Testis (tissue), 3 donors: Measurements from ENCODE around the gene KLHL3. TPM values are rescaled to one million over a fixed set of nuclear protein-coding genes. Genes with fewer than 3 reads are reported as not detected.

Experiments
- DNase-seq: peaks from one replicate; pipeline ENCODE4 v3.0.0-alpha.2; 2019
- H3K27ac ChIP-seq, 2 donors: fragments of 200-600 bp; sonication (generic); one replicate each; pipeline ENCODE4 v1.5.1; 2019
- H3K27me3 ChIP-seq: fragments of 200-600 bp; sonication (generic); one replicate; pipeline ENCODE4 v1.5.1; 2019
- H3K36me3 ChIP-seq: fragments of 200-600 bp; sonication (generic); one replicate; pipeline ENCODE4 v1.5.1; 2017; ENCODE audit warnings: low read depth; ENCODE audit errors: missing control alignments
- H3K4me1 ChIP-seq: fragments of 200-600 bp; sonication (generic); one replicate; pipeline ENCODE4 v1.5.1; 2019
- H3K4me3 ChIP-seq, 2 donors: fragments of 200-600 bp; sonication (generic); one replicate each; pipeline ENCODE4 v1.5.1; 2017 to 2019
- H3K9me3 ChIP-seq: fragments of 200-600 bp; sonication (generic); one replicate; pipeline ENCODE4 v1.5.1; 2017
- CTCF ChIP-seq, 3 experiments: fragments of 450-650 bp in 2 of 3; fragments of 200-600 bp in 1 of 3; sonication (generic) in 1 of 3; IDR thresholded peaks; one replicate each; pipeline ENCODE4 v1.5.1; 2016 to 2019; ENCODE audit warnings: antibody characterized with exemption in 3 of 3, mild to moderate bottlenecking in 2 of 3, moderate library complexity in 1 of 3
- POLR2A ChIP-seq: fragments of 450-650 bp; IDR thresholded peaks from one replicate; pipeline ENCODE4 v1.6.1; 2017; ENCODE audit warnings: antibody characterized with exemption, mild to moderate bottlenecking, moderate library complexity
- WGBS, 2 donors: methylation state at CpG; one replicate each; pipeline ENCODE4 v1.1.5; 2018; 5-methylcytosine and 5-hydroxymethylcytosine counted together
- intact Hi-C: fragments of 100-400 bp; cut with DNase I; formaldehyde crosslinking; loops from one replicate; pipeline ENCODE4 v1.15.1; 2023; ENCODE audit warnings: low total_unique reads
- polyA plus RNA-seq: library from polyadenylated mRNA; stranded (reverse); fragments of 350-450 nt; fragmentation: Illumina TruSeq; extraction: RNeasy Lipid Tissue Mini Kit (QIAGEN cat#74804); gene quantifications from one replicate; pipeline ENCODE4 v1.2.3, GENCODE V29; 2014; ENCODE audit warnings: low read depth, low replicate concordance; ENCODE audit not compliant: insufficient read depth
- total RNA-seq, 2 donors: library from RNA; depleted of rRNA; stranded (reverse); fragments of >200 nt; gene quantifications; one replicate each; pipeline ENCODE4 v1.2.3, GENCODE V29; 2016

Gene KLHL3
- total and polyA plus RNA-seq, 3 donors from 2014 or later: 13.7 to 35.0 (median 26.2) TPM

DNA sequence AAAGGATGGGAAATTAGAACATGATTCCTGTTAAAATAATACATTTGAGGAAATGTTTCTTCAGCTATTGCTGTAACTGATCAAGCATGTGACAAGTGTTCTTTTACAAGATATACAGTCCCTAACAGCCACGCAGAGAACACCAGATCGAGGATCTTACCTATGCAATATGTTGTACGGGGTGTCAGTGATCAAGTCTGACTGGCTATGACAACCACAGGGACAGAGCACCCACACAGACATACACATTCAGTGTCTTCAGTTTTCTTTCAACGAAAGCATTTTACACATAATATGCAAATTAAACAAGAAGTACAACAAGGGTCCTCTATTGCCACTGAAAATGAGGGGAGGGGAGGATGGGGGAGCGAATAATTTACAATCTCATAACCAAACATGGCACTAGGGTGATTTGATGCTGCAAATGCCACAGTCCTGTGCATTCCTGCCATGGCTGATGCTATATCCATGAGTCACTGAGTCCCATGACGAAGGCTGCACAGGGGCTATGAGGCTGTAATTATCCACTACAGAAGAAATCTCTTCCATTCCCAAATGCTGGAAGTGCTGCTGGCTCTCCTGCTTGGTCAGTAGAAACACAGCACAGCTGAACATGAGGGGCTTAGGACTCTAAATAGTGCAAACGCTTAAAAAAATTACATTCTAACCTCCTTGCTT lies 118.2 kb downstream of the KLHL3 start:
- peaks cover 25% of the 10 kb centered on the region for H3K4me1 ChIP-seq
- no peak overlapping the region for H3K4me3 ChIP-seq
- H3K9me3 ChIP-seq: no peaks in the 10 kb centered on the region
- WGBS, 2 donors: 90 to 93% methylated on average over 7 of the region's 7 CpGs
- H3K27ac ChIP-seq: peak overlapping the region in 1 of 2 donors; percentile 78
- no peaks in the 10 kb centered on the region for H3K36me3 ChIP-seq
- TF ChIP-seq CTCF (IDR thresholded peaks at IDR 0.05): no peak
- TF ChIP-seq POLR2A: no peak
- H3K27me3 ChIP-seq: no peaks in the 10 kb centered on the region
- intact Hi-C loops: no loop called here
- no peak for DNase-seq

GRCh38 chr5:137616046-137616445 lies 119.8 kb downstream of the KLHL3 start:
- Histone ChIP-seq H3K27ac (no peak overlapping the region), H3K4me3 (no peak overlapping the region), H3K4me1 (peaks cover 12% of the 10 kb centered on the region), H3K27me3 (no peaks in the 10 kb centered on the region), H3K9me3 (no peaks in the 10 kb centered on the region), H3K36me3 (no peaks in the 10 kb centered on the region)
- DNase-seq: peak; percentile 8
- WGBS, 2 donors: 90 to 100% methylated on average over 2 to 5 of the region's 5 CpGs
- no peak for TF ChIP-seq POLR2A
- TF ChIP-seq CTCF (IDR thresholded peaks at IDR 0.05): no peak
- intact Hi-C loops: no loop called here

DNA sequence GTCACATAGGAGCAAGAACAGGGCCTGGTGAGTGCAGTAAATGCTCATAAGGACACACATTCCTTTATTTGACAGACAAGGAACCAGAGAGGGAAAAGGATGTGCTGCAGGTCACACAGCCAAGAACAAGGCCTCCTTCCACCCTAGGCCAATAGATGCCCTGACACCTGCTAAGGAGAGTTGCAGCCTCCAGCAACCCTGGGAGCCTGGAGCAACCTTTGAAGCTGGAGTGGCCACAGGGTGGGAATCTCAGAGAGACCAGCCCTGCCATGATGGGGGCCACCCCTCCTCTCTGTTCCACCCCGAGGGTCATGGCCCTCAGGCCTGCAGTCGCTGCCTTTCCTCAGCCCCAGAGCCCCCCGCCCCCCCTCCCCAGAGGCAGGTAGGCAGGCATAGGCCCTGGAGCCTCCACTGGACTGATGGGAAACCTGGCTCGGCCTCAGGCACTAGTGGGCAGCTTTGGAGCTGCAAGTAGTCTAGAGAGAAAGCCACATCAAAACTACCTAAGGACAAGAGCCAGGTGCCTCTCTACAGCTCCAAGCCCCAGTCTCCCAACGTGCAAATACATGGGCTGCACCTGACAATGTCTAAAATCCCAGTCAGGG lies 120.6 kb downstream of the KLHL3 start:
- no peak for TF ChIP-seq POLR2A
- TF ChIP-seq CTCF (IDR thresholded peaks at IDR 0.05): no peak
- no peaks in the 10 kb centered on the region for H3K27me3 ChIP-seq
- WGBS, 2 donors: 87 to 100% methylated on average over 1 to 5 of the region's 5 CpGs
- intact Hi-C loops: no loop called here
- H3K27ac ChIP-seq: no peak overlapping the region
- H3K9me3 ChIP-seq: no peaks in the 10 kb centered on the region
- H3K4me1 ChIP-seq: peaks cover 8% of the 10 kb centered on the region
- peak; percentile 7 for DNase-seq
- no peaks in the 10 kb centered on the region for H3K36me3 ChIP-seq
- H3K4me3 ChIP-seq: no peak overlapping the region

DNA sequence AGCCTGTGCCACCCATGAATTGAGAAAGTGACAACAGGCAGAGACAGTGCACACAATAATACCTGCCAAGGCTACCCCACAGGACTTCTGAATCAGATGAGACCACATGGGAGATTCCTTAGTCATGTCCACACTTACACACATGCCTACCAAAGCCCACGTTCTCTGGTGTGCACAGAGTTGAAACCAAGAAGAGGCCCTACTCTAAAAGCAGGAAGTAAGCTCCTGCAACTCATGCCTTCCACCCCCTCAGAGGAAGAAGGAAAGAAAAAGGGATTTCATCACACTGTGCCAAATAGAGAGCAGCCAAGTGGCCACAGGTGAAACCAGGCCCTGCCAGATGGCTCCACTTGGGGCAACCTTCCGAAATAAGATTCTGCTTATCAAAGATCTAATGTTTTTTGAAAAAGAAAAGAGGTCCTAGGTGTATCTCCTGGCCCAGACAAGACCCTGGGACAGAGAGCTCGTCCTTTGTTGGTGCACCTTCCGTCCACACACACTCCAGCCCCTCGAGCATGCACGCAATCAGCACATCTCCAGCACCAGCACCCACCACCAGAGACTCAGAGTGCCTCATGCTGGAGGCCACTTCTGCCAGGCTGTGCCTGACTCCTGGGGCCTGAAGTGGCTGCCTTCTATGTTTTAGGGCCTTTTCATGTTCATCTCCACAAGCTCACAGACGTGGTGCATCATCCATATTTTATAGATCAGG lies 122.2 kb downstream of the KLHL3 start:
- Histone ChIP-seq H3K36me3 (no peaks in the 10 kb centered on the region), H3K4me3 (no peak overlapping the region), H3K27ac (no peak overlapping the region), H3K4me1 (no peaks in the 10 kb centered on the region), H3K9me3 (no peaks in the 10 kb centered on the region), H3K27me3 (no peaks in the 10 kb centered on the region)
- TF ChIP-seq POLR2A: no peak
- no peak for TF ChIP-seq CTCF (IDR thresholded peaks at IDR 0.05)
- peak; percentile 8 for DNase-seq
- 93 to 94% methylated on average over 7 of the region's 7 CpGs for WGBS, 2 donors
- intact Hi-C loops: no loop called here
